ENCODE results near the gene AXIN2.
A peak's percentile ranks its signal among the peaks of the same experiment; 100 is the strongest.

AXIN2 gene

DNA sequence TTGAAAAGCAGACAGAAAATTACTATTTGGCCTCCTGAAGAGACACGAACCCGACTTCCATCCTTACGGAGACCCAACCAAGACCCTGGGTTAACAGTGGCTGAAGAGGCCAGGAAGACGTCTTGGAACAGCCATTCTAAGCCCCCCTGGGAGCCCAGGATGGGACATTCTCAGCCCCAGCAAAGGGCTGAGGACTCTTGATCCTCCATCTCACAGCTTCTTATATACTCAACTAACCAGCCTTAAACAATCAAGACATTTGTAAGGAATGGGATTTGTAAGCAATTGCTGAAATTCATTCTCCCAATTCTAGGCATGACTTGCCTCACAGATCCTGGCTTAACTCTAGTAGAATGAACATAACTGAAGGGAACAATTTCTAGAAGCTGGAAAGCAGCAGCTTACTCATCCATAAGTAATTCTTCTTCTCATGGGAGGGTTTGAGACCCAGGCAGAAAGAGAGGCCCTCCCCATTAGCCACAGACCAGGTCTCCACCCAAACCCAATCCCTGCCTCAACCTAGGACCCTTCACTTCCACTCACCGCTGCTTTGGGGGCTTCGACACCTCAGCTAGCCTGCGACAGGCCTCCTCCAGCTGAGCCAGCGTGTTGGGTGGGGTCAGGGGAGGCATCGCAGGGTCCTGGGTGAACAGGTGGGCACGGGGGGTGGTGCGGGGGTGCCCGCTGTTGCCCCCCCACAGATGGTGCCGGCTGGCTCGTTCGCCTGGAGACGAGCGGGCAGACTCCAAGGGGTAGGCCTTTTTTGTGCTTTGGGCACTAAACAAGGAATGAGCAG lies 25.5 kb downstream of the AXIN2 start:
- TF ChIP-seq, protein P1, sequence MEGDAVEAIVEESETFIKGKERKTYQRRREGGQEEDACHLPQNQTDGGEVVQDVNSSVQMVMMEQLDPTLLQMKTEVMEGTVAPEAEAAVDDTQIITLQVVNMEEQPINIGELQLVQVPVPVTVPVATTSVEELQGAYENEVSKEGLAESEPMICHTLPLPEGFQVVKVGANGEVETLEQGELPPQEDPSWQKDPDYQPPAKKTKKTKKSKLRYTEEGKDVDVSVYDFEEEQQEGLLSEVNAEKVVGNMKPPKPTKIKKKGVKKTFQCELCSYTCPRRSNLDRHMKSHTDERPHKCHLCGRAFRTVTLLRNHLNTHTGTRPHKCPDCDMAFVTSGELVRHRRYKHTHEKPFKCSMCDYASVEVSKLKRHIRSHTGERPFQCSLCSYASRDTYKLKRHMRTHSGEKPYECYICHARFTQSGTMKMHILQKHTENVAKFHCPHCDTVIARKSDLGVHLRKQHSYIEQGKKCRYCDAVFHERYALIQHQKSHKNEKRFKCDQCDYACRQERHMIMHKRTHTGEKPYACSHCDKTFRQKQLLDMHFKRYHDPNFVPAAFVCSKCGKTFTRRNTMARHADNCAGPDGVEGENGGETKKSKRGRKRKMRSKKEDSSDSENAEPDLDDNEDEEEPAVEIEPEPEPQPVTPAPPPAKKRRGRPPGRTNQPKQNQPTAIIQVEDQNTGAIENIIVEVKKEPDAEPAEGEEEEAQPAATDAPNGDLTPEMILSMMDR (IDR thresholded peaks at IDR 0.05; ENCODE audit: insufficient read depth, low read depth, low read length, missing control alignments): no peak
- no peak overlapping the region for H3K4me3 ChIP-seq (ENCODE audit: low read length)
- DNase-seq (ENCODE audit: low read depth): no peak

DNA sequence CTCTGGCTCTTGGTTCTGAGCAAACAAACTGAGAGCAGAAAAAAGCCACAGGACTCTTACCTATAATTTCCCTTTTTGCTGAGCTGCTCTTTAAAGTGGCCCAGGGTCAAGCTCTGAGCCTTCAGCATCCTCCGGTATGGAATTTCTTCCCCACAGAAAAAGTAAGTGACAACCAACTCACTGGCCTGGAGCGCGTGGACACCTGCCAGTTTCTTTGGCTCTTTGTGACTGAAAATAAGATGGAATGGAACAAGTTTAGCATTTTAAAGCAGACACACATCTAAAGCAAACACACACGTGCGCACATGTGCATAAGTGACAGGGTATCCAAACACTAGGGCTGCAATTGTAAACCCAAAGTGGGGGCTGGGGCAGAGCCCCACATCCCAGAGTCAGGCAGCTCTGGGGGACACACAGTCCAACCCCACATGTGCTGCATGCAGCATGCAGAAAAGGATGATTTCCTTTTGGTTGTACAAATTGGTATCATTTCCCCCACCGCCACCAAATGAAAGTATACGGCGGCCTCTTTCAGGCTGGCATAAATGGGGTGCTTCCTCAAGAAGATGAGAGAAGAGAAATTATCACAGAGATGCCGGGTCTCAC lies 27.5 kb downstream of the AXIN2 start:
- no peak overlapping the region for H3K4me3 ChIP-seq (ENCODE audit: low read length)
- no peak for DNase-seq (ENCODE audit: low read depth)
- TF ChIP-seq, protein P1 (IDR thresholded peaks at IDR 0.05; ENCODE audit: insufficient read depth, low read depth, low read length, missing control alignments): no peak

DNA sequence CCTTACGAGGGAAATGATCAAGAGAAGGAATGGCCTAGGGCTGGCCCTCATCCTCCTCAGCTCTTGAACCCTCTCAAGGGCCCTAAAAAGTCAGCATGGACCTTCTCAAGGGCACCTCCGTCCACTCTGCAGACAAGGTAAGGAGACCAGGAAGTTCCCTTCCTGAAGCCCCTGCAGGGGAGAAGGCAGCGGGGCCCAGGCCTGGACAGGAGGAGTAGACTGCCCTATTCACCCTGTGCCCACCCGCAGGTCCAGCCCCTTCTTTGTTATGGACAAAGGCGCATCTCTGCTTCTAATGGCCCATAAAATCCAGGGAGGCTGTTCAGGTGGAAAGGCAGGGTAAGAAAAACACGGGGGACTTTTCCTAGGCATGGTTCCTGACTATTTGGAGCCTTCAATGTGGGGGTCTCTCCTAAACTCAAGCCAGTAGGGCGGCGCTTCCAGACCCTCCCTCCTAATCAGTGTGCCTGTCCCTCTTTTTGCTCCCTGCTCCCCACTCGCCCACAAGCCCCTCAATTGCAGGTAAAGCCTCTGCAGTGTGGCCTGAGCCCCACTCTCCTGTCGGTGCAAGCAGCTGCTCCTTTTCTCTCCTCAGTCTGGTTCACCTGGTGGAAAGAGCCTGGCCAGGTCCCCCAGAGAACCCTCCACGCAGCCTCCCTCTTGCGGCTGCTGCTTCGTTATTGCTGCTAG lies 28.2 kb downstream of the AXIN2 start:
- H3K4me3 ChIP-seq (ENCODE audit: low read length): no peak overlapping the region
- no peak for DNase-seq (ENCODE audit: low read depth)
- TF ChIP-seq, protein P1 (IDR thresholded peaks at IDR 0.05; ENCODE audit: insufficient read depth, low read depth, low read length, missing control alignments): no peak

DNA sequence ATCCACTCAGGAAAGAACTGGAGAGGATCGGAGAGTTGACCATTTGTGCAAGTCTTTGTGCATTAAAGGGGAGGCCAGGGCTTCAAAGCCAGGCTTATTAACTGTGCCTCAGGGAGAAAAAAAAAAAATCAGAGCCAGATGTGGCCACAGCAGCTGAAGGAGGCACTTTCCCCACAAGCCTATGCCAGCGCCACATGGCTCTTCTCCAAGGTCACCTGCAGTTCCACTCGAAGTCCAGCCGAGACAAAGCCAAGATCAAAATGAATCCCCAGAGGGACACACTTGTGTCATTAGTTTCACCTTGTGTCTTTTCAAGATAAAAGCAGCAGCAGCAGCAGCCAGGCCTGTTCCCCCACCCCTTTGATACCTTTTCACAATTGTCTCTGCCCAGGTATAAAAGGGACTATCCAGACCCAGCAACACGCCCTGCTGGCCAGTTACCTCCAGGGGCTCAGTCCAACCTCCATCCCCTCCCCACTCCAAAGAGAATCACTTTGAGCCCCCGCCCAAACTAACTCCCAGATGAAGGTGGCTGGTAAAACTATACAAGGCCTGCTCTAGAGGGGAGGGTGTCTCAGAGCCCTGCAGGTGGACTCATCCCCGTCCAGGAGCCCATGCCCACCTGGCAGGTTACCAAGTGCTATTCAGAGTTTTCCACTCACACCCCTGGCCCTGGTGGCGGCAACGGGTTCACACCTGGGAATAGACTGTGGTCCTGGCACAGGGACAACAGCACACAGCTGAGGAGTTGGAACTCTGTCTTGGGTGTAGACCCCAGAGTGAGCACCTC lies 29.2 kb downstream of the AXIN2 start:
- H3K4me3 ChIP-seq (ENCODE audit: low read length): no peak overlapping the region
- DNase-seq (ENCODE audit: low read depth): no peak
- TF ChIP-seq, protein P1 (IDR thresholded peaks at IDR 0.05; ENCODE audit: insufficient read depth, low read depth, low read length, missing control alignments): no peak

DNA sequence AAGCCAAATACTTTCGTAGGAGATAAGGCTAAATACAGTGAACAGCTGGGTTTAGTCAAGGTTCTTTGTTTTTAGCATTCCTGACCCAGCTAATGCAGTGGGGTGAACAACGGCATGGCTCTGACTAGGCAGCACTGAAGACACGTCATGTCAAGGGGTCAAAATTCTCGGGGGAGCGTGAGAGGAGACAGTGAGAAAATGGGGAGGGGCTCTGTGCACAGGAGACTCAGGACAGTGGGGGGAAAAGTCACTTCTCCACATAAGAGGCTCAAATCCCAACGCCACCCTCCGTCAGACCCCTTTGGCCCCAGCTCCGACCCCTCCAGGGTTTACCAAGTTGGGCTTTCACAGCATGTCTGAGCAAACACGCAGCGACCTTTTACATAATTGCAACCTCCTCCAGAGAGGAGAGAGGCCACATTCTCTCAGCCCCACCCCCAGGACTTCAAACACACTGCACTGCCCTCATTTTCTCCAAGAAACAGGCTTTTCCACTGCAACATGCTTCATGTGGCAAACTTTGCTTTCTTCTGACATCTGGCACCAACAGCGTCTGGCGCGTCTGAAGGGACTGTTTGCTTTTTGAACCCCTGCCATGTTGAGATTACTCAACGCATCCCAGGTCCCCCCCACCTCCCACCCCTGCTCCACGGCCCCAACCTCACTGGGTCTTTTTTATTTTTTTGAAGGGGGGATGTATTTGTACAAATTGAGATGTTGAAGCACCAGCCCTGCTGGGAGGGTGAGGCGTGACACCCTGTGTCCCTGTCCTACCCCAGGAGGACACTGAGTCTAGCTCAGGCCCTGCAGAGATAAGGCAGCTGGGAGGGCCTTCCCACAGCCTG lies 30.0 kb downstream of the AXIN2 start:
- TF ChIP-seq, protein P1 (IDR thresholded peaks at IDR 0.05; ENCODE audit: insufficient read depth, low read depth, low read length, missing control alignments): peak; percentile 11
- no peak overlapping the region for H3K4me3 ChIP-seq (ENCODE audit: low read length)
- no peak for DNase-seq (ENCODE audit: low read depth)
